ENCODE measurements around the gene CPNE5. TPM values are rescaled to one million over a fixed set of nuclear protein-coding genes. Genes with fewer than 3 reads are reported as not detected.

CPNE5 gene
- total RNA-seq, 2 experiments from 2014 or later, result 0.69 to 1.2 TPM

DNA sequence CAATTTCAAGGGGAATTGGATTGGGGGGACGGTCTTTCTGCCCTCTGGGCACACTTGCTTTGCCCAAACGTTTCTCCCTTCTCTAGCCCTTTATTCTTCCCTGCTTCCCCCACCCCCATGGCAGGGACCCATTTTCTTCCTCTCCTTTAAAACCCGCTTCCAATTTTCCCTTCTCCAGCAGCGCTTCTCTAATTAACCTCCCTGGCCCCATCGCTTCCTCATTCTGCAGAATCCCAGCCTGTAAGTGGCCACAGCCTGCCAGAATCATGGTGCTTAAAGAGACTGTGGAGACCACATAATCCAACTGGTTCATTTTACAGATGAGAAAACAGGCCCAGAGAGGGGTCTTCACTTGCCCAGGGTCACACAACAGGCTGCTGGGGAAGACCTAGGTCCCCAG lies 61.4 kb downstream of the CPNE5 start:
- no peak for ATAC-seq
- intact Hi-C loops (cut with micrococcal nuclease), result no loop called here
- Mint-ChIP-seq H3K9me3 (no peaks in the 10 kb centered on the region), H3K4me3 (no peak overlapping the region), H3K27me3 (peaks cover 1% of the 10 kb centered on the region), H3K27ac (no peak overlapping the region), H3K4me1 (ENCODE audit: low read depth) (peaks cover 2% of the 10 kb centered on the region), H3K36me3 (ENCODE audit: low read depth) (no peaks in the 10 kb centered on the region)
- DNase-seq, result no peak
- ChIA-PET CTCF (interaction anchor here (0.7 kb wide), 1 partner anchor 240 kb away, joined by 3 read pairs; no protein-coding TSS in a partner anchor), POLR2A (no interaction called here)
- TF ChIP-seq, protein P1, sequence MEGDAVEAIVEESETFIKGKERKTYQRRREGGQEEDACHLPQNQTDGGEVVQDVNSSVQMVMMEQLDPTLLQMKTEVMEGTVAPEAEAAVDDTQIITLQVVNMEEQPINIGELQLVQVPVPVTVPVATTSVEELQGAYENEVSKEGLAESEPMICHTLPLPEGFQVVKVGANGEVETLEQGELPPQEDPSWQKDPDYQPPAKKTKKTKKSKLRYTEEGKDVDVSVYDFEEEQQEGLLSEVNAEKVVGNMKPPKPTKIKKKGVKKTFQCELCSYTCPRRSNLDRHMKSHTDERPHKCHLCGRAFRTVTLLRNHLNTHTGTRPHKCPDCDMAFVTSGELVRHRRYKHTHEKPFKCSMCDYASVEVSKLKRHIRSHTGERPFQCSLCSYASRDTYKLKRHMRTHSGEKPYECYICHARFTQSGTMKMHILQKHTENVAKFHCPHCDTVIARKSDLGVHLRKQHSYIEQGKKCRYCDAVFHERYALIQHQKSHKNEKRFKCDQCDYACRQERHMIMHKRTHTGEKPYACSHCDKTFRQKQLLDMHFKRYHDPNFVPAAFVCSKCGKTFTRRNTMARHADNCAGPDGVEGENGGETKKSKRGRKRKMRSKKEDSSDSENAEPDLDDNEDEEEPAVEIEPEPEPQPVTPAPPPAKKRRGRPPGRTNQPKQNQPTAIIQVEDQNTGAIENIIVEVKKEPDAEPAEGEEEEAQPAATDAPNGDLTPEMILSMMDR (IDR thresholded peaks at IDR 0.05), result no peak

DNA sequence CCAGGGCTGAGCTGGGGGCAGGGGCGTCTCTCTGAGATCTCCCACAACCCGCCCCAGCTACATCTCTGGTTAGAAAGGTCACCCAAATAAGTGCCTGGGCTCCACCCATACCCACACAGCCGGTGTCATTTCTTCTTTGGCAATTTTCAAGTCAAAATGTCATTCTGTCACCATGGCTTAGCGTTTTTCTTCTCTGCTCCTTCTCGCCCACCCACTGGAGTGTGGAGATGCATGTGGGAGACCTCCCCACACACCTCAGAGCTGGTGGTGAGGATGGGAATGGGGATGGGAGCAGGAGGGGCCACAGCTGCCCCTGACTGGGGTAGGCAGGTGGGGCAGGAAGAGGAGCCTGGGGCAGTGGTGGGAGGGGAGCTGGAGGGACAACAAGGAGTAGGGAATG lies 63.1 kb downstream of the CPNE5 start:
- ATAC-seq, result no peak
- CTCF ChIA-PET, result interaction anchor here (1.7 to 12.4 kb wide), 3 partner anchors 11 to 75 kb away, joined by 5 to 166 read pairs (median 31); no protein-coding TSS in a partner anchor
- POLR2A ChIA-PET, result no interaction called here
- H3K4me1 Mint-ChIP-seq (ENCODE audit: low read depth), result peaks cover 2% of the 10 kb centered on the region
- H3K27ac Mint-ChIP-seq, result no peak overlapping the region
- intact Hi-C loops (cut with micrococcal nuclease), result no loop called here
- no peaks in the 10 kb centered on the region for H3K9me3 Mint-ChIP-seq
- no peak overlapping the region for H3K4me3 Mint-ChIP-seq
- no peak for DNase-seq
- TF ChIP-seq, protein P1 (IDR thresholded peaks at IDR 0.05), result no peak
- H3K27me3 Mint-ChIP-seq, result no peaks in the 10 kb centered on the region
- no peaks in the 10 kb centered on the region for H3K36me3 Mint-ChIP-seq (ENCODE audit: low read depth)

DNA sequence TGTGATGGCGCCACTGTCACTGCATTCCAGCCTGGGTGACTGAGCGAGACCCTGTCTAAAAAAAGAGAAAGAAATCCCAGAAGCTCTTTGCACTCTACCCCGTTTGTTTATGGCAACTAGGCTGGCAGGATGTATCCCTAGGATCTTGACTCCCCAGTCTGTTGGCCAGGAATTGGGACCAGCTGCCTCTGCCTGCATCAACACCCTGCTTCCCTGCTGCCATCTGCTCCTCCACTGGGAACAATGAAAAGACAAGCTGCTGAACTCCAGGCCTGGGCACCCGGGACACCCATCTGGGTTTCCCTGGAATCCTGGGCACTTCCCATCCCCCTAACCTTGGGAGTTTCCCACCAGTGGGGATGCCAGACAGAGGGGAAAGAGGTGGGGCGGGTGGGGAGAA lies 64.9 kb downstream of the CPNE5 start:
- CTCF ChIA-PET, result interaction anchor here (0.7 to 18.9 kb wide), 5 partner anchors 9 to 419 kb away, joined by 3 to 477 read pairs (median 31); no protein-coding TSS in a partner anchor
- H3K27me3 Mint-ChIP-seq, result no peaks in the 10 kb centered on the region
- POLR2A ChIA-PET, result interaction anchor here (1.1 kb wide), 1 partner anchor 8 kb away, joined by 4 read pairs; no protein-coding TSS in a partner anchor

DNA sequence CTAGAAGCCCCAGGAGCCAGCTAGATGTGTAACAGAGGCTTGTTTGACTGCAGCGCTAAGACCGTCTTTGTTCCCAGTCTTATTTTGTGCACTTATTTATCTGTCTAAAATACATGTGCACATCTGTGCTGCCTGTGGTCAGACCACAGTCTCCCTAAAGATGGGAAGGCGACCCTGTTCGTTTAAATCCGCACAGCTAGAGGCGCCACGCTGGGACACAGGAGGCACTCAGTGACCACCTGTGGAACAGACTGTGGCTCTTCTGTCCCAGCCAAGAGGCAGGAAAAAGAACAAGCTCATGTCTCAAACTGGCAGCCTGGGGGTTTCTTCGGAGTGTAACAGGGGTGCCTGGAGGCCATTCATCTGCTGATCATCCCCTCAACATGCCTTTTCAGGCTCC lies 66.8 kb downstream of the CPNE5 start:
- ATAC-seq, result no peak
- DNase-seq, result no peak
- H3K27ac Mint-ChIP-seq, result peak overlapping the region; percentile 26
- H3K4me1 Mint-ChIP-seq (ENCODE audit: low read depth), result peaks cover 30% of the 10 kb centered on the region
- ChIA-PET CTCF (interaction anchor here (0.7 to 18.9 kb wide), 7 partner anchors 14 to 332 kb away, joined by 3 to 477 read pairs (median 5); no protein-coding TSS in a partner anchor), POLR2A (no interaction called here)
- TF ChIP-seq, protein P1 (IDR thresholded peaks at IDR 0.05), result no peak
- H3K9me3 Mint-ChIP-seq, result no peaks in the 10 kb centered on the region
- intact Hi-C loops (cut with micrococcal nuclease), result no loop called here
- no peaks in the 10 kb centered on the region for H3K36me3 Mint-ChIP-seq (ENCODE audit: low read depth)
- H3K27me3 Mint-ChIP-seq, result no peaks in the 10 kb centered on the region
- no peak overlapping the region for H3K4me3 Mint-ChIP-seq

More for the DNA sequence above, 64.9 kb downstream of the CPNE5 start:
- ATAC-seq (no peak), DNase-seq (no peak)
- Mint-ChIP-seq H3K9me3 (no peaks in the 10 kb centered on the region), H3K27ac (no peak overlapping the region), H3K4me3 (no peak overlapping the region), H3K4me1 (ENCODE audit: low read depth) (peaks cover 20% of the 10 kb centered on the region), H3K36me3 (ENCODE audit: low read depth) (no peaks in the 10 kb centered on the region)
- TF ChIP-seq, protein P1 (IDR thresholded peaks at IDR 0.05), result no peak
- intact Hi-C loops (cut with micrococcal nuclease), result no loop called here

DNA sequence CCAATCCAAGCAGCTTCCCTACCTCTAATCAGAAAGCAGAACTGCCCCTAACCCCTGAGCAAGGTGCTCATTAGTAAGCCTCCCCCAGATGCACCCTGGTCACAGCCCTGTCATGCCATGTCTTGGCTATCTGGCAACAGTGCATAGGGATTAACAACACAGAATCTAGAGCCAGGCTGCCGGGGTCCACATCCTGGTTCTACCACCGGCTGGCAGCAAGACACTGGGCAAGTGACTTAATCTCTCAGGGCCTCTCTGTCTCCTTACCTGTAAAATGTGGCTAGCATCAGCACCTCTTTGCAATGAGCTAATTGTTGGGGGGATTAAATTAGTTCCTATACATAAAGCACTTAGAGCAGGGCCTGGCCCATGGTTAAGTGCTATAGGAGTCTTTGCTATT lies 68.1 kb downstream of the CPNE5 start:
- TF ChIP-seq, protein P1 (IDR thresholded peaks at IDR 0.05), result no peak
- DNase-seq (no peak), ATAC-seq (no peak)
- no peaks in the 10 kb centered on the region for H3K36me3 Mint-ChIP-seq (ENCODE audit: low read depth)
- H3K27me3 Mint-ChIP-seq, result no peaks in the 10 kb centered on the region
- ChIA-PET POLR2A (interaction anchor here (1.3 kb wide), 1 partner anchor 21 kb away, joined by 4 read pairs; no protein-coding TSS in a partner anchor), CTCF (interaction anchor here (1.7 to 18.9 kb wide), 4 partner anchors 14 to 247 kb away, joined by 5 to 477 read pairs (median 146); no protein-coding TSS in a partner anchor)
- H3K4me3 Mint-ChIP-seq, result no peak overlapping the region
- H3K27ac Mint-ChIP-seq, result peak overlapping the region; percentile 79
- intact Hi-C loops (cut with micrococcal nuclease), result no loop called here
- peaks cover 33% of the 10 kb centered on the region for H3K4me1 Mint-ChIP-seq (ENCODE audit: low read depth)
- no peaks in the 10 kb centered on the region for H3K9me3 Mint-ChIP-seq
